GM21619 (cell line): ENCODE measurements around the gene KRTAP4-7.
"Not testable (repeated sequence)": the region's sequence is repeated elsewhere in the genome, so short reads cannot be mapped to it uniquely, and the experiment has no call there.

Source experiments
- ATAC-seq: cut with Tn5 transposase; IDR thresholded peaks from one replicate; pipeline ENCODE4 v1.9.1; 2021; ENCODE audit not compliant: unreplicated experiment

Gene KRTAP4-7

DNA sequence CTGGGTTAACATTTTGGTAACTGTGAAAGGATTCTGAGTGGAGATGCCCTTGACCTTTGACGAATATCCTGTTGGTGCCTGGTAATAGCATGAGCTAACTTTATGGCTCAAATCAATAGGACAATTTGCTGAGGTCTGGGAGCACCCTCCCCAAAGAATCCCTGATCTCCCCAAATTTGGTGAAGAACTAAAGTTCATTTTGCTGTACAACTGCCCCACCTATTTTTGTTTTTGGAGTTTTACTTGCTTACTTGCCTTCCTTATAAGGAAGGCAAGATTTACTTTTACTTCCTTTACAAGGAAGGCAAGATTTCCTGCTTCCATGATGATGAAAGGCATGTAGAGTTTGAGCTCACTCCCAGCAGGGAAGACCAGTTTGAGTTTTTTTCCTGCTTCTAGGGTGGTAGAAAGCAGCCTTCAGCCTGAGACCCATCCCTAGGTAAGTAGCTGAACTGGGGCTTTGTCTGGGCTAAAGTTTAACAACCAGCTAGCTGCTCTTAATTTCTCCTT, 24.0 kb downstream of the KRTAP4-7 start:
- ATAC-seq = no peak

DNA sequence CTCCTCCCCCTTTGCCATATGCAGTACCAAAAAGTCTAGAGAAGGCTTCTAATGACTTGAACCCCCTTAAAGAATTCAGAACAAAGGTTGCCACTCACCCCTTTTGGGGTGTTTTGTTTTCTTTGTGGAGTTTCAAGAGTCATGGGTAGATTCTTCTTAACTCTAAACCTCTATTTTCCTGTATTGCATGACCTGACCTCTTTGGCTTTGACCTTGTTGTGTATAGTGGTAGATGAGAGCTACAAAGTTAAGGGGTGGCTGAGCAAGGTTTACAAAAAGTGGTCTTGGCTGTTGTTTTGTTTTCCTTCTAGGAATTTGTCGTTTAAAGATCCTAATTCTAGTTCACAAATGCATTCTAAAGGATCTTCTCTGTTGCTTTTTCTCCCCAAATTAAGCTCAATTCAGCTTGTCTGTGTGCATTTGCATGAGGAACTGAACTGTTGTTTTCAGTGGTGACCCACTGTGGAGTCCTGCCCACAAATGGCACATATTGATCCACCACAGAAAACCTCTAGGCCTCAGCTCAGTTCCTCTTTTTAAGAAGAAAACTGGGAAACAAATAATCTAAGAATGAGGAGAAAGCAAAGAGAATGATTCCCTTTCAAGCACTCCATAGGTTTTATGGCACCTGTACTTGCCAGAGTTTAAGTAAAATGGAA, 24.9 kb downstream of the KRTAP4-7 start:
- not testable (repeated sequence) for ATAC-seq

DNA sequence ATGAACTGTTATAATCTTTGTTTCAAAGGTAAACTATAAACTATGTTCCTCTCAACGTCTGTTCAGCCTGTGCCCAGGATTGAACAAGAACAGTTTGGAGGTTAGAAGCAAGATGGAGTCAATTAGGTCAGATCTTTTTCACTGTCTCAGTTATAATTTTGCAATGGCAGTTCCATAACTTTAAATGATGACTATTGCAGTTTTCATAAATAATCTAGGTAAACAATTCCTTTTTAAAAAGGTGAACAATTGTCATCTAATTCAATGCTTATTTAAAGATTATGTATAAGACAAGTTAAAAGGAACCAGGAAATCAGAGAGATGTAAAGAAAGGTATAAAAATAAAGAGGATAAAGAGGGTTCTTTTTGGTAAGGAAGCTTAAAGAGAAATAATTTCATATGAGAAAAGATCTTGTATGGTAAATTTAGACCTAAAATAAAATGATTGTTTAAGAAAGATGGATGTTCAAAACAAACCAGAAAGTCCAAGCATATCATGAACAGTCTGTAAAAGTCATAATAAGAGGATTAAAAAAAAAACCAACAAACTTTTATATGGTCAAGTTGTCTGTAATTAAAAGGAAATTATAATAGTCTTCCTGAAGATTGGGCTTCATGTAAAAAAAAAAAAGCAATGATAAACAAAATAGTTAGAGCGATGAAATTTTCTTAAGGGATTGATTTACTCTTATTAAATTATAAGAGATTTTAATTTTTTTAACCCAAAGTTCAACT, 27.4 kb downstream of the KRTAP4-7 start:
- ATAC-seq = no peak

DNA sequence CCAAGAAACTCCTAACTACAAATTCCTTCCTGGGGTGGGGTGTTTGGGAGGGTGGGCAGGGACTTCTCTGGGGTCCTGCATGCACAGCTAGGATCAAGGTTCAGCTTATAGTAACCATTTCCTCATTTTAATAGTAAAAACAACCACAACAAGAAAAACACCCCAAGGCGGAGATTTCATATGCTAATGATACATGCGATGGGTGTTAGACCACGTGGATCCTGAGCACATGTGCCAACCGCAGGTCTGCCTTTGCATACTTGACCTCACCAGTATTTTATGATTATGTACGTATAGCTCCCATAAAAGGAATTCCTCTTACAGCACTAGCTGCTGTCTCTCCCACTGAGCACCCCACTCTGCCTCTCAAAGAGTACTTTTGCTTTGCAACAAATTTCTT, 32.3 kb downstream of the KRTAP4-7 start:
- no peak for ATAC-seq

DNA sequence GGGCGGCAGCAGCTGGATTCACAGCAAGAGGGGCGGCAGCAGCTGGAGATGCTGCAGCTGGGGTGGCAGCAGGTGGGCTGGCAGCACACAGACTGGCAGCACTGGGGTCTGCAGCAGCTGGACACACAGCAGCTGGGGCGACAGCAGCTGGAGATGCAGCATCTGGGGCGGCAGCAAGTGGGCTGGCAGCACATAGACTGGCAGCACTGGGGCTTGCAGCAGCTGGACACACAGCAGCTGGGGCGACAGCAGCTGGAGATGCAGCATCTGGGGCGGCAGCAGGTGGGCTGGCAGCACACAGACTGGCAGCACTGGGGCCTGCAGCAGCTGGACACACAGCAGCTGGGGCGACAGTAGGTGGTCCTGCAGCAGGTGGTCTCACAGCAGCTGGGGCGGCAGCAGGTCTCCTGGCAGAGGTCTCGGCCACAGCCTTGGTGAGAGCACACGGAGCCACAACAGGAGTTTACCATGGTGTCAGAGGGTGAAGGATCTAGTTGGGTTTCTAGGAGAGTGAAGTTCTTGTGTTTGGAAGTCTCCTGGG, 34.0 kb downstream of the KRTAP4-7 start, which contains the start of gene KRTAP4-11:
Gene KRTAP4-11 (minus strand): TSS at position 528 of the 541 bp plus-strand sequence. CDS start 58 bp downstream, at position 470.
- not testable (repeated sequence) for ATAC-seq

DNA sequence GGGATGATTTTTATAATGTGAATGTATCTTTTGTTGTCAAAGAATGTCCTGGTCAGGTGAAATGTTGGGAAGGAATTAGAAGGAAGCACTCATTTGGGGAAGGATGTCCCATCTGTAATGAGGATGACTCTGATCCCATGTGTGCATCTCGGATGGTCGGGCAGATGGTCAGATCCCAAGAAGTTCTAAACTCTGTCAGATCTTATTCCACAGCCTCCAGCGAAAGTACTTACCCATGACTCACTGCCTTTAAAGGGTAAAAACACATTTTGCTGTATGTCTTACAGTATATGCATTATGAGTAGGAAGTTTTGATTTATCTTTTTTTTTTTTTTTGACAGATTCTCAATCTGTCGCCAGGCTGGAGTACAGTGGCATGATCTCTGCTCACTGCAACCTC, 34.8 kb downstream of the KRTAP4-7 start:
- ATAC-seq = no peak

DNA sequence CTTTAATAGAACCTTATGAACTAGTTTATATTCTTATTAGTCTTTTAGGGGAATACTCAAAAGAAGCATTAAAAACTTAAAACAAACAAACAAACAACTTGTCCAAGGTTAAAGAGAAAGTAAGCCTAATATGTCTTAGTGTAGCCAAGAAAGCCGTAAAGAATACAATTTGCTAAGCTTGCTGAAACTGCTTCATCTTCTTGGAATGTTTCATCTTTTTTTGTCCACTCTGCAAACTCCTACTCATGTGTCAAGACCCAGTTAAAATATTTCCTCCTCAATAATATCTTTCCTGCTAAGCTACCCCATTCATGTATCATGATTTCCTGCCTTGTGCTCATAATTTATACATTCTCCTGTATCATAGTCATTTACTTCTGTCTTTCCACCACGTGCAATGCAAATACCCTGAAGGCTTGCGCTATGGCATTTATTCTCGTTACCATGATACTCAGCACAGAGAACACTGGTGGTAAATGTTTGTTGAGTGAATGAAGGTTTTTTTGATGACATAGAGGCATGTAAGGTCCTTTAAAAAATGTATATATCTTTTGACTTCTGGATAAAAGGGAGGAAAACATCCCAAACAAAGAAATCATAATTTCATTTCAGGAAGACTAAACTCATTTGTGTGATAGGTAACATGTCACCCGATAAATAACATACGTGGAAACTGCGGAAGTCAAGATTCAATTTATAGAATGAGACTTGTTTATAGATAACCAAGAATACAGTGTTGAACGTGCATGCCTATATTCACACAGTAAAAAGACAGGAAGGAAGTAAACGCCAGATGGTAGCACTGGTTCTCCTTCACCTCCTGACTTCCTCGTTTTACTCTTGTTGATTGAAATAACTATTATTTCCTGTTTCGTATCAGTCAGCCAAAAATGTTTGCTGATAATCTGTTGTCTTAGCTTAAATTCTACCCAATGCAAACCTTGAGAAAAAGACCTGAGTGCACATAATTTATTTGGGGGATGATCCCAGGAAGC, 36.0 kb downstream of the KRTAP4-7 start:
- not testable (repeated sequence) for ATAC-seq

DNA sequence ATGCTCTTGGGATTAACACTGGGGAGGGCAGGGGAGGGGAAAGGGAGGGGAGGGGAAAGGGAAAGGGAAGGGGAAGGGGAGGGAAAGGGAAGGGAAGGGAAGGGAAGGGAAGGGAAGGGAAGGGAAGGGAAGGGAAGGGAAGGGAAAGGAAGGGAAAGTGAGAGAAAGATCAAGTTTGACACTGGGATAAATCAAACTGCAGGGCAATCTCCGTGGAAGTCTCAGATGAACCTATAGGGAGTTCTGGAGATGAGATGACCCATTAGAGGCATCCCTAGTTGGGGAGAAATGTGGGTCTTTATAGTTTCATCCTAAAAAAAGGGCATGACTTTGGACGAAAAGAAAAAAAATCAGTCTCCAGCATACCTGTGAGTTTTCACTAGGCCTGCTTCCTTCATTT, 37.8 kb downstream of the KRTAP4-7 start:
- no peak for ATAC-seq

DNA sequence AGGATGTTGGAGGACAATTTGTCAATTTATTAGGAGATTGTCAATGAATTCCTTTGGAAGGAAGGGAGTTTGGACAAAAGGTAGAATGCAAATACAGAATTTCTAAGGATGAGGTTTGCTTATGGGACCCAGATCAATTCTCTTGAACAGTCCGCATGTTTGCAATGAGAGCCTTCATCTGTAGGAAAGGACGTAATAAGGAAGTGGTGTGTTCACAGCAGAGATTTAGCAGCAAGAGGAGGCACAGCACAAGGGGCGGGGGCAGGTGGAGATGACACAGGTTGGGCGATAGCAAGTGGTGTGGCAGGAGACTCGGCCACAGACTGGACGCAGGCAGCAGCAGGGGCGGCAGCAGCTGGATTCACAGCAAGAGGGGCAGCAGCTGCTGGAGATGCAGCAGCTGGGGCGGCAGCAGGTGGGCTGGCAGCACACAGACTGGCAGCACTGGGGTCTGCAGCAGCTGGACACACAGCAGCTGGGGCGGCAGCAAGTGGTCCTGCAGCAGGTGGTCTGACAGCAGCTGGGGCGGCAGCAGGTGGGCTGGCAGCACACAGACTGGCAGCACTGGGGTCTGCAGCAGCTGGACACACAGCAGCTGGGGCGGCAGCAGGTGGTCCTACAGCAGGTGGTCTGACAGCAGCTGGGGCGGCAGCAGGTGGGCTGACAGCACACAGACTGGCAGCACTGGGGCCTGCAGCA, 39.5 kb downstream of the KRTAP4-7 start:
- ATAC-seq = not testable (repeated sequence)

DNA sequence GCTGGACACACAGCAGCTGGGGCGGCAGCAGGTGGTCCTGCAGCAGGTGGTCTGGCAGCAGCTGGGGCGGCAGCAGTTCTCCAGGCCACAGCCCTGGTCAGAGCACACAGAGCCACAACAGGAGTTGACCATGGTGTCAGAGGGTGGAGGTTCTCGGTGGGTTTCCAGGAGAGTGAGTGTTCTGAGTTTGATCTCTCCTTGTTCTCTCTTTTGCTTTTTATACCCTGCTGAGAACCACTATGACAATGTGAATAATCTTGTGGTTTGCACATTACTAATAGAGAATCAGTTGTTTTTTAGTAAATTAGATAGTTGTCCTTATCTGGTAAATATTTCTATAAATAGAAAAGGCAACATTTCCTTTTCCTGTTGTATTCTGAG, 40.0 kb downstream of the KRTAP4-7 start, which contains the start of gene KRTAP4-12:
Gene KRTAP4-12 (minus strand): TSS at position 192 of the 381 bp plus-strand sequence. CDS start 60 bp downstream, at position 132.
- not testable (repeated sequence) for ATAC-seq

DNA sequence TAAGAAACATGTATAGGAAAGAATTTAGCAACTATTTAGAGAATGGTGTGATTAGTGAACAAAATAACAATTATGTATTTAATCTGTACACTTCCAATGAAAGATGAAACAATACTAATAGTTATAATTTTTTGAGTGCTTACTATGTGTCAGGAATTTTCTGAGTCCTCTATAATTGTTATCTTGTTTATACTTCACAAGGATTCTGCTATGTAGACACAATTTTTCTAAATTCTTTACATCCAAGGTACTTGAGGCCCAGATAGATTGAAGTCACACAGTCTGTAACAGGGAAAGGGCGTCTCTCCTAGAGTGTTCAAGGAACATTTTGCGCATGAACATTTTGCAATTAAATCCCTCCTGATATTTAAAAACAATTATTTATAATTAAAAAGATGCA, 41.1 kb downstream of the KRTAP4-7 start:
- no peak for ATAC-seq

DNA sequence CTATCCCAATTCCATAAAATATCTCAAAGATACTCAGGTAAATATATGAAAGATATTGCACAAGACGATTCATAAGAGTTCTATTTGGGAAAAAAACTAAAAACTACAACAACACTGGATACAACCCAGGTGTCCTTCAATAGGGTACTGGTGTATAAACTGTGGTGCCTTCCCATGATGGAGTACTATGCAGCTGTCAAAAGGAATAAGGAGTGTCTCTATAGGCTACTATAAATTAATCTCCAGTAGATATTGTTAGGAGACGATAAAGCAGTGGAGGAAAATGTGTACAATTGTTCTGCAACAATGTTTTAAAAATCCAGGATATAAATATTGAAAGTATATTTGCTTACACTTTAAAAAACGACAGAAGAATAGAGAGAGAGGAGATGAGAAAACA, 42.5 kb downstream of the KRTAP4-7 start:
- ATAC-seq = no peak

DNA sequence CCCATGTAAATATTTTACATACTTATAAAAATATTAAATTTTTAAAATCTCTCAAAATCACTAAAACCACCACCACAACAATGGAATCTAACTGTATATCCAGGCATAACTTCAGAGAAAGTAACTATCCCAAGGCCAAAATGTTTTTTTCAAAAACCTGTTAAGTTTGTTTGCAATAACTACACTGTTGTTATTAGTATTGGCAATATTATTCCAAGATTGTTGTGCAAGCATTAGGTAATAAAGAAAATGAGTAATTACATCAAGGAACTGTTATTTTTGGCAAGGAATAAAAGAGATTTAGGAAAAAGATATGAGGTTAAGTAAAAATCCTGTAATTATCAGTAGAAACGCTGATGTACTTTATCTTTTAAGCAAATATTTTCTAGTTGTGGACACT, 43.4 kb downstream of the KRTAP4-7 start:
- no peak for ATAC-seq

DNA sequence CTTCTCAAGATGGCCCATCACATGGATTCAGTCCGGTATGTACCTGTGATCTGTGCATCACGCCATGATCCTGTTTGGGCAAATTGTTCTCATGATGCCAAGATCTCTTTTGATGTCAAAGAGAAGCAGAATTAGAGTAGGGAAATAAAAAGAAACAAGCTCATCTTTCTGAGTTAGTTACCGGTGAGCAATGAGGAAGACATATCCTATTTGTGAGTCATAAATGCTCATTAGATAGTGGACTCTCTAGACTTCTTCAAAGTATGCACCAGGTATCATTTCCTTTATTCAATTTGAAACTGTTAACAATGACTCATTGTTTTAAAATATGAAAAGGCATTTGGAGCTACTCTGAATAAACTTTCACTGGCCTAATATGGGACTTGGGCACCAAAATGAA, 48.0 kb downstream of the KRTAP4-7 start:
- ATAC-seq = no peak

DNA sequence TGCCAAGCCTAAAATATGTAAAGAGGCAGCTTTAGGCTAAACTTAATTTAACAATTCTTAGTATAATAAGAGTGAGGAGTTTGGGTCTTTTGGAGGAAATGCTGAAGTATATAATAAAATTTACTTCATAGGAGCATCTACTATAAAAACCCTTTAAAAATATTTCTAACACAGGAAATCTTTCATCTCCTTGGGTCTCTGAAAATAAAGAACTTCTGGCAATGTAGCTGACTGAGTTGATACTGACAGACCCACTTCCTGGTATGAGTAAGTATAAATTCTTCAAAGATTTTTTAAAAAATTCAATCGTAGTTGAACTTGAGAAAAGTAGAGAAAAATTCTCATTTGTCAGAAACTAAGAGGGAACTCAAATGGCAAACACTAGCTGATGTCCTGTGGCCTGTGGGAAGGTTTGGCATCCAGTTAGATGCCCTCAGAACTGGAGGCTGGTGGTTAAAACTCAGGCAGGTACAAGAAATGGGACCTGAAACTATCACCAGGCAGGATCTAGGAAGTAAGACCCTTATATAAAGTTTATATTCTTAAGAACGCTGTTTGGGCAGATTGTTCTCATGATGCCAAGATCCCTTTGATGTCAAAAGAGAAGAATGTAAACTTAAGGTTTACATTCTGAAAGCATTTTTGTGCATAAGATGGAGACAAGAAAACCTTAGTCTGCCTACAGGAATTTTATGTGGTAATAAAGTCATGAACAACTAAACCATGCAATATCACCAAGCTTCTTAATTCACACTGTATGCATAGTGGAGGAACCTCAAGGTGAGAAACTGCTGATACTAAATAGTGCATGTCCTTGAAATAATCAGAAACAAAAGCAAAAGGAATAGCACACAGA, 50.2 kb downstream of the KRTAP4-7 start:
- no peak for ATAC-seq
